Vagina (tissue), 2 donors: ENCODE measurements around the gene INSYN2A.

Experiments used
- POLR2A ChIP-seq, 2 donors: fragments of 450-650 bp; IDR thresholded peaks; one replicate each; pipeline ENCODE4 v1.6.1; 2017; ENCODE audit warnings: antibody characterized with exemption in 2 of 2, mild to moderate bottlenecking in 2 of 2, moderate library complexity in 2 of 2
- POLR2AphosphoS5 ChIP-seq, 2 donors: sonication (generic); formaldehyde crosslinking; IDR thresholded peaks; one replicate each; pipeline ENCODE4 v1.9.0; 2017; ENCODE audit warnings: antibody characterized with exemption in 2 of 2, mild to moderate bottlenecking in 2 of 2, low read depth in 1 of 2; ENCODE audit not compliant: insufficient read depth in 1 of 2
- TF ChIP-seq, protein P1 (sequence below), 3 experiments: fragments of 450-650 bp in 2 of 3; fragments of 200-600 bp in 1 of 3; sonication (generic) in 1 of 3; IDR thresholded peaks; one replicate each; pipeline ENCODE4 v1.5.1; 2017 to 2019; ENCODE audit warnings: antibody characterized with exemption in 3 of 3, mild to moderate bottlenecking in 2 of 3, moderate library complexity in 2 of 3

DNA sequence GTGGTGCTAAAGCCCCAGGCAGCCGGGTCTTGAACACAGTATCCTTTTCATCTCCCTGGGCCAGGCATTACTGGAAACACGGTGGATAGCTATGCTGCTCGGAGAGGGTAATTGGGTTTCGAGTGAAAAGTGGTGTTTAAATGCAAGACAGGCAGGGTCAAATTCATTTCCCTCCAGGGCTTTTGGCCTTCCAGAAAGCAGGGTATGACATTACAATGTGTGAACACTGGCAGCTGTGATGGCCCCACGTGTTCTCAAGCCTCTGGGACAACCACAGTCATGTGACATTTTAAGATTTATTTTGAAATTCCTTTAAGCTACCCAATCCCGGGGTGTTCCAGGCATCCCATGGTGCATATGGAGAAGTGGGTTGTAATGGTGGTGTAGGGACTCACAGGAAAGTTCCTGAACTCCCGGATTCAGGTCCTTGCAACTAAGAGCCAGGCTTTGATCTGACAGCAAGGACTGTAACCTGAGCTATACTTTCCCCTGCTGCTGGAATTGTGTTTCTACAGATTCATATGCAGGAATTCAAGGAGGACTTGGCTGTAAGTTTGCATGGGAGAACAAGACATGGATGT, 46.8 kb downstream of the INSYN2A start:
- TF ChIP-seq, protein P1, sequence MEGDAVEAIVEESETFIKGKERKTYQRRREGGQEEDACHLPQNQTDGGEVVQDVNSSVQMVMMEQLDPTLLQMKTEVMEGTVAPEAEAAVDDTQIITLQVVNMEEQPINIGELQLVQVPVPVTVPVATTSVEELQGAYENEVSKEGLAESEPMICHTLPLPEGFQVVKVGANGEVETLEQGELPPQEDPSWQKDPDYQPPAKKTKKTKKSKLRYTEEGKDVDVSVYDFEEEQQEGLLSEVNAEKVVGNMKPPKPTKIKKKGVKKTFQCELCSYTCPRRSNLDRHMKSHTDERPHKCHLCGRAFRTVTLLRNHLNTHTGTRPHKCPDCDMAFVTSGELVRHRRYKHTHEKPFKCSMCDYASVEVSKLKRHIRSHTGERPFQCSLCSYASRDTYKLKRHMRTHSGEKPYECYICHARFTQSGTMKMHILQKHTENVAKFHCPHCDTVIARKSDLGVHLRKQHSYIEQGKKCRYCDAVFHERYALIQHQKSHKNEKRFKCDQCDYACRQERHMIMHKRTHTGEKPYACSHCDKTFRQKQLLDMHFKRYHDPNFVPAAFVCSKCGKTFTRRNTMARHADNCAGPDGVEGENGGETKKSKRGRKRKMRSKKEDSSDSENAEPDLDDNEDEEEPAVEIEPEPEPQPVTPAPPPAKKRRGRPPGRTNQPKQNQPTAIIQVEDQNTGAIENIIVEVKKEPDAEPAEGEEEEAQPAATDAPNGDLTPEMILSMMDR (IDR thresholded peaks at IDR 0.05): no peak
- no peak for TF ChIP-seq POLR2AphosphoS5 (IDR thresholded peaks at IDR 0.05; ENCODE audit: insufficient read depth in 1 of 2, low read depth in 1 of 2)
- TF ChIP-seq POLR2A (IDR thresholded peaks at IDR 0.05): no peak
